GM19467 (cell line): Measurements from ENCODE around the gene SURF6.
"Not testable (repeated sequence)": the region's sequence is repeated elsewhere in the genome, so short reads cannot be mapped to it uniquely, and the experiment has no call there.

Source experiments
- ATAC-seq: cut with Tn5 transposase; IDR thresholded peaks from one replicate; pipeline ENCODE4 v1.9.1; 2021; ENCODE audit warnings: mild to moderate bottlenecking, moderate library complexity; ENCODE audit not compliant: unreplicated experiment

SURF6 gene

GRCh38 chr9:133329306-133330156, 6.5 kb downstream of the SURF6 start:
- ATAC-seq: not testable (repeated sequence)

- ATAC-seq: no peak
These were observed 8.0 kb downstream of the SURF6 start for GRCh38 chr9:133327834-133328484.

GRCh38 chr9:133327021-133327420, 9.0 kb downstream of the SURF6 start:
- ATAC-seq: not testable (repeated sequence)

GRCh38 chr9:133323991-133324703, 11.8 kb downstream of the SURF6 start:
- ATAC-seq: no peak

GRCh38 chr9:133323211-133323610, 12.8 kb downstream of the SURF6 start:
- ATAC-seq: no peak

GRCh38 chr9:133322701-133323100, 13.3 kb downstream of the SURF6 start:
- ATAC-seq: no peak

GRCh38 chr9:133321411-133321935, 14.5 kb downstream of the SURF6 start:
- no peak for ATAC-seq

- ATAC-seq: no peak
These were observed 15.5 kb downstream of the SURF6 start for GRCh38 chr9:133320421-133320881.

- ATAC-seq: not testable (repeated sequence)
These were observed 18.4 kb downstream of the SURF6 start for GRCh38 chr9:133317551-133317950.

- no peak for ATAC-seq
These were observed 20.0 kb downstream of the SURF6 start for GRCh38 chr9:133315997-133316396.

GRCh38 chr9:133309608-133310007, 26.4 kb downstream of the SURF6 start:
- ATAC-seq: no peak

- ATAC-seq: no peak
These were observed 28.7 kb downstream of the SURF6 start for GRCh38 chr9:133307301-133307700.

- ATAC-seq: no peak
These were observed 29.5 kb downstream of the SURF6 start for GRCh38 chr9:133306242-133307204.

- no peak for ATAC-seq
These were observed 30.3 kb downstream of the SURF6 start for GRCh38 chr9:133305731-133306130.

- ATAC-seq: no peak
These were observed 31.3 kb downstream of the SURF6 start for GRCh38 chr9:133304477-133305377.

GRCh38 chr9:133304158-133304470, 31.9 kb downstream of the SURF6 start:
- no peak for ATAC-seq

- ATAC-seq: no peak
These were observed 32.5 kb downstream of the SURF6 start for GRCh38 chr9:133303266-133304157.
